Fibroblast of lung (primary cell): ENCODE data around the gene TRPV4. TPM values are rescaled to one million over a fixed set of nuclear protein-coding genes. Genes with fewer than 3 reads are reported as not detected.

Source experiments
- DNase-seq, 2 donors: peaks; one replicate each; pipeline versions ENCODE4 v3.0.0 to v3.0.0-alpha.2; 2010; ENCODE audit warnings: low read depth in 2 of 2
- H2AFZ ChIP-seq: 2 replicates; pipeline ENCODE4 v1.5.1; 2012; ENCODE audit warnings: low read length, control low read depth, inconsistent platforms
- H3K27ac ChIP-seq: 2 replicates; pipeline ENCODE4 v1.5.1; 2011; ENCODE audit warnings: low read length, control low read depth; ENCODE audit not compliant: insufficient read depth
- H3K27me3 ChIP-seq: 2 replicates; pipeline ENCODE4 v1.5.1; 2011; ENCODE audit warnings: mild to moderate bottlenecking, low read length; ENCODE audit not compliant: control insufficient read depth, insufficient read depth
- H3K36me3 ChIP-seq: 2 replicates; pipeline ENCODE4 v1.5.1; 2011; ENCODE audit warnings: low read length; ENCODE audit not compliant: control insufficient read depth, insufficient read depth
- H3K4me1 ChIP-seq: 2 replicates; pipeline ENCODE4 v1.5.1; 2011; ENCODE audit warnings: low read length; ENCODE audit not compliant: control insufficient read depth, insufficient read depth; ENCODE audit errors: extremely low read depth
- H3K4me2 ChIP-seq: 2 replicates; pipeline ENCODE4 v1.5.1; 2011; ENCODE audit warnings: low read length, control low read depth; ENCODE audit not compliant: insufficient read depth; ENCODE audit errors: extremely low read depth
- H3K4me3 ChIP-seq, 4 experiments: fragments of 200-600 bp in 1 of 4; sonication (generic) in 1 of 4; replicated peaks in 1 of 4; 2 replicates each; pipeline ENCODE4 v1.5.1; 2011 to 2016; ENCODE audit warnings: low read length in 4 of 4, low read depth in 3 of 4, mild to moderate bottlenecking in 3 of 4, control low read depth in 2 of 4, inconsistent platforms in 1 of 4, mixed read lengths in 1 of 4; ENCODE audit not compliant: insufficient read depth in 1 of 4; ENCODE audit errors: control extremely low read depth in 1 of 4
- H3K79me2 ChIP-seq: 2 replicates; pipeline ENCODE4 v1.5.1; 2012; ENCODE audit warnings: mild to moderate bottlenecking, low read length, inconsistent platforms; ENCODE audit not compliant: control insufficient read depth, insufficient read depth
- H3K9ac ChIP-seq: 2 replicates; pipeline ENCODE4 v1.5.1; 2011; ENCODE audit warnings: mild to moderate bottlenecking, low read length, control low read depth; ENCODE audit not compliant: insufficient read depth
- H3K9me3 ChIP-seq: 2 replicates; pipeline ENCODE4 v1.5.1; 2012; ENCODE audit warnings: low read depth, low read length; ENCODE audit not compliant: control insufficient read depth, insufficient read depth
- H4K20me1 ChIP-seq: 2 replicates; pipeline ENCODE4 v1.5.1; 2011; ENCODE audit warnings: low read length; ENCODE audit not compliant: control insufficient read depth, insufficient read depth; ENCODE audit errors: extremely low read depth
- EZH2 ChIP-seq: IDR thresholded peaks from 2 replicates; pipeline ENCODE4 v1.5.1; 2012; ENCODE audit warnings: low read length, control low read depth, mild to moderate bottlenecking; ENCODE audit errors: missing control alignments
- polyA plus RNA-seq, 2 donors: library from polyadenylated mRNA; depleted of rRNA in 1 of 2; stranded (reverse) in 1 of 2; unstranded in 1 of 2; fragments of >200 nt; gene quantifications; 2 replicates each; pipeline ENCODE4 v1.2.1, GENCODE V29; 2011 to 2012; ENCODE audit warnings: missing spikeins in 1 of 2
- total RNA-seq: library from RNA; depleted of rRNA; stranded (reverse); fragments of >200 nt; gene quantifications from 2 replicates; pipeline ENCODE4 v1.2.1, GENCODE V29; 2014
- TF ChIP-seq, protein P1 (sequence below), 2 donors: IDR thresholded peaks in 1 of 2; conservative IDR thresholded peaks in 1 of 2; 1 replicate in 1 of 2; 2 replicates in 1 of 2; pipeline ENCODE4 v1.5.1; 2011 to 2012; ENCODE audit warnings: low read length in 2 of 2, control low read depth in 1 of 2, inconsistent platforms in 1 of 2, low read depth in 1 of 2, mild to moderate bottlenecking in 1 of 2

The TRPV4 gene
- total and polyA plus RNA-seq, 2 donors (not counting 1 experiment from before 2014, with no cell fraction given), result 0.66 to 0.83 TPM

DNA sequence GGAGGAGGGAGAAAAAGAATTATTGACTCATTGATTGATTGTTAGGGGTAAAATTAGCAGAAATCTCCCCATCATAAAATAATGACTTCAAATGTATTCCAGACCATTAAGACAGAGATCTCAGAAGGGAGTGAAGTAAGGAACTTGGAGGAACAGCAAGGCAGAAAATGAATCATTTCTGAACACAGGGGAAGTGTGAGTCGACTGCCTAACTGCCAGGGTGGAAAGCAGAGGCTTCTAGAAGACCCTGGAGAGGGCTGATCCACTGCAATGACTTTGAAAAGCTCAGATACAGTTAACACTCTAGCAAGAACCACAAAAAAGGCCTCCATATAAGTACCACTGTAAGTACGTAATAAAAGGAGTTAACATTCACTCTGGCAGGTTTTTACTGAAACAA, 37.5 kb upstream of the TRPV4 start:
- H3K79me2 ChIP-seq, result peaks cover 20% of the 10 kb centered on the region
- no peak for TF ChIP-seq EZH2
- TF ChIP-seq, protein P1, sequence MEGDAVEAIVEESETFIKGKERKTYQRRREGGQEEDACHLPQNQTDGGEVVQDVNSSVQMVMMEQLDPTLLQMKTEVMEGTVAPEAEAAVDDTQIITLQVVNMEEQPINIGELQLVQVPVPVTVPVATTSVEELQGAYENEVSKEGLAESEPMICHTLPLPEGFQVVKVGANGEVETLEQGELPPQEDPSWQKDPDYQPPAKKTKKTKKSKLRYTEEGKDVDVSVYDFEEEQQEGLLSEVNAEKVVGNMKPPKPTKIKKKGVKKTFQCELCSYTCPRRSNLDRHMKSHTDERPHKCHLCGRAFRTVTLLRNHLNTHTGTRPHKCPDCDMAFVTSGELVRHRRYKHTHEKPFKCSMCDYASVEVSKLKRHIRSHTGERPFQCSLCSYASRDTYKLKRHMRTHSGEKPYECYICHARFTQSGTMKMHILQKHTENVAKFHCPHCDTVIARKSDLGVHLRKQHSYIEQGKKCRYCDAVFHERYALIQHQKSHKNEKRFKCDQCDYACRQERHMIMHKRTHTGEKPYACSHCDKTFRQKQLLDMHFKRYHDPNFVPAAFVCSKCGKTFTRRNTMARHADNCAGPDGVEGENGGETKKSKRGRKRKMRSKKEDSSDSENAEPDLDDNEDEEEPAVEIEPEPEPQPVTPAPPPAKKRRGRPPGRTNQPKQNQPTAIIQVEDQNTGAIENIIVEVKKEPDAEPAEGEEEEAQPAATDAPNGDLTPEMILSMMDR (conservative IDR thresholded peaks at IDR 0.05 in 1 of 2, IDR thresholded peaks at IDR 0.05 in 1 of 2; ENCODE audit: low read depth in 1 of 2, low read length in 2 of 2), result no peak
- H3K27me3 ChIP-seq, result no peaks in the 10 kb centered on the region
- H3K4me3 ChIP-seq, result no peak overlapping the region
- H3K9me3 ChIP-seq, result no peaks in the 10 kb centered on the region
- no peak overlapping the region for H2AFZ ChIP-seq
- peak in 1 of 2 donors; percentile 50 for DNase-seq
- H3K9ac ChIP-seq, result no peak overlapping the region
- no peak overlapping the region for H3K4me2 ChIP-seq
- no peaks in the 10 kb centered on the region for H3K36me3 ChIP-seq
- H3K4me1 ChIP-seq, result peaks cover 10% of the 10 kb centered on the region
- H3K27ac ChIP-seq, result no peak overlapping the region
- no peaks in the 10 kb centered on the region for H4K20me1 ChIP-seq

DNA sequence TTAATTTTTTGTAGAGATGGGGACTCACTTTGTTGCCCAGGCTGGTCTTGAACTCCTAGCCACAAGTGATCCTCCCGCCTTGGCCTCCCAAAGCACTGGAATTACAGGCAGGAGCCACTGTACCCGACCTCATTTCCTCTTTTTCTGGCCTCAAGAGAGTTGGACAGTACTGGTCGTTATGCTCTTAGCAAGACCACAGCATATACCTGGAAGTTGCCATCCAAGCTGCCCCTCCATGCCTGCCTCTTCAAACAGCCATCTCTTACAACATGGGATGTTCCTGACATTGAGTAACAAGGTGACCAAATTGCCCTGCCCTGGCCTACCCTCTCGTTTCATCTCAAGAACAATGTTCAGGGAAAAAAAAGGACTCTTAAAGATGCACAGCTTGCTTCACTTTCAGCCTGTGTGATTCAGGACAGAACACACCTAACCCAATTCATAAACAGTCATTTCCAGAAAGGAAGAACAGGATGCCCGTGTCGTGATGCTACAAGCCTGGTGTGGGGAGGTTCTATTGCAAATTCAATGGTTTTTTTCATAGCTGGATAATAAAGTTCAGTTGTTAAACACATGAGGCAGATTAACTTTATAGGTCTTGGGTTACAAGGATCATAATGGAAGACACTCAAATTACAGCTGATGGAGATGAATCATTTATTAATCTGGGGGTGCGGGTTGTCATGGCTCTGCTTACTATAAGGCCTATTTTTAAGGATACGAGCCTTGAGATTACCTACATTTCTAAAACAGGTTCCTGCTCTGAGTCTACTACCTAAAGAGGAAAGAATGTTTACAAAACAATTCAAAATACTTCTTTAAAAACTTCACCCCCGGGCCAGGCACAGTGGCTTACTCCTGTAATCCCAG, 35.2 kb upstream of the TRPV4 start:
- Histone ChIP-seq H2AFZ (no peak overlapping the region), H3K27me3 (no peaks in the 10 kb centered on the region), H3K4me3 (no peak overlapping the region), H3K36me3 (no peaks in the 10 kb centered on the region), H3K4me2 (no peak overlapping the region), H3K4me1 (peaks cover 13% of the 10 kb centered on the region), H3K79me2 (peaks cover 8% of the 10 kb centered on the region), H3K27ac (no peak overlapping the region), H4K20me1 (no peaks in the 10 kb centered on the region), H3K9ac (no peak overlapping the region), H3K9me3 (no peaks in the 10 kb centered on the region)
- DNase-seq, result no peak
- TF ChIP-seq EZH2, result no peak
- TF ChIP-seq, protein P1 (conservative IDR thresholded peaks at IDR 0.05 in 1 of 2, IDR thresholded peaks at IDR 0.05 in 1 of 2; ENCODE audit: low read depth in 1 of 2, low read length in 2 of 2), result no peak

DNA sequence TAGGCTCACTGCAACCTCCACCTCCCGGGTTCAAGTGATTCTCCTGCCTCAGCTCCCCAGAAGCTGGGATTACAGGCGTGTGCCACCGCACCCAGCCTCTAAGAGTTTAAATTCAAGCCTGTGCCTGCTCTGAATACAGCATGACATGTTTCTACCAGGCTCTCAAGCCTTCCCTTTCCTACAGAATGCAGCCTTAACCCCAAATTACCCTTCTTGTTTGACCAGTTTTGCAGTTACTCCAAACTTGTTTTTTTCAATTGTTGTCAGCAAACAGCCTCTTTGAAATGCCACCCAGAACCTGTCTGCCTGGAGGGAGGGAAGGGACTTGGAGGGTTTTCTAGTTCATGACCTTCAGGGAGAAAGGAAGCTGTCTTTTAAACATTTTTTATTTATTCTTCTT, 31.7 kb upstream of the TRPV4 start:
- TF ChIP-seq EZH2, result no peak
- TF ChIP-seq, protein P1 (conservative IDR thresholded peaks at IDR 0.05 in 1 of 2, IDR thresholded peaks at IDR 0.05 in 1 of 2; ENCODE audit: low read depth in 1 of 2, low read length in 2 of 2), result no peak
- no peaks in the 10 kb centered on the region for H3K36me3 ChIP-seq
- peaks cover 5% of the 10 kb centered on the region for H3K79me2 ChIP-seq
- H3K4me2 ChIP-seq, result no peak overlapping the region
- no peak for DNase-seq
- H3K4me1 ChIP-seq, result peaks cover 4% of the 10 kb centered on the region
- no peak overlapping the region for H3K9ac ChIP-seq
- H3K27ac ChIP-seq, result no peak overlapping the region
- H3K9me3 ChIP-seq, result no peaks in the 10 kb centered on the region
- no peaks in the 10 kb centered on the region for H3K27me3 ChIP-seq
- H2AFZ ChIP-seq, result no peak overlapping the region
- no peak overlapping the region for H3K4me3 ChIP-seq
- H4K20me1 ChIP-seq, result no peaks in the 10 kb centered on the region
